ENCODE data around the gene RGMA. TPM values are rescaled to one million over a fixed set of nuclear protein-coding genes. Genes with fewer than 3 reads are reported as not detected.

Gene RGMA
- polyA plus RNA-seq, 4 donors = 1.1 to 15.2 (median 2.1) TPM; not detected in 1

Other genes with a start within 250 kb of the RGMA start
- 10 to 100 TPM; 29.2 to 75.5 (median 32.2) TPM for gene CHD2, start 188.9 kb downstream of the RGMA start, polyA plus RNA-seq